GM18520 (cell line): ENCODE data around the gene GALE.
"Not testable (repeated sequence)": the region's sequence is repeated elsewhere in the genome, so short reads cannot be mapped to it uniquely, and the experiment has no call there.

Source experiments
- ATAC-seq: cut with Tn5 transposase; IDR thresholded peaks from one replicate; pipeline ENCODE4 v1.9.1; 2021; ENCODE audit not compliant: unreplicated experiment

GALE gene

GRCh38 chr1:23800400-23801337 is at the start of gene GALE:
Gene GALE, minus strand, starts transcription at chr1:23800754. Its CDS starts 1,747 bp downstream, at chr1:23799007.
- peak; percentile 68 for ATAC-seq

GRCh38 chr1:23848673-23849616 is 48.4 kb upstream of the GALE start:
- no peak for ATAC-seq

- not testable (repeated sequence) for ATAC-seq
Observed at GRCh38 chr1:23847482-23848095, 47.0 kb upstream of the GALE start.

- no peak for ATAC-seq
Observed at GRCh38 chr1:23845163-23845562, 44.6 kb upstream of the GALE start.

- ATAC-seq: no peak
Observed at GRCh38 chr1:23843644-23844043, 43.1 kb upstream of the GALE start.

GRCh38 chr1:23838401-23838866 is 37.9 kb upstream of the GALE start:
- ATAC-seq: no peak

GRCh38 chr1:23837908-23838307 is 37.4 kb upstream of the GALE start:
- ATAC-seq: no peak

- no peak for ATAC-seq
Observed at GRCh38 chr1:23836037-23836436, 35.5 kb upstream of the GALE start.

GRCh38 chr1:23834156-23834555 is 33.6 kb upstream of the GALE start:
- ATAC-seq: not testable (repeated sequence)

GRCh38 chr1:23827717-23828116 is 27.2 kb upstream of the GALE start:
- no peak for ATAC-seq

- not testable (repeated sequence) for ATAC-seq
Observed at GRCh38 chr1:23826590-23826989, 26.0 kb upstream of the GALE start.

- ATAC-seq: peak; percentile 49
Observed at GRCh38 chr1:23825762-23826522, 25.4 kb upstream of the GALE start.

GRCh38 chr1:23825076-23825761 is 24.7 kb upstream of the GALE start, which contains the start of gene HMGCL:
Gene HMGCL, minus strand, starts transcription at chr1:23825429. Its CDS starts 14 bp downstream, at chr1:23825415.
- ATAC-seq: peak; percentile 73

GRCh38 chr1:23824711-23825075 is 24.1 kb upstream of the GALE start:
- ATAC-seq: no peak

- ATAC-seq: no peak
Observed at GRCh38 chr1:23823767-23824166, 23.2 kb upstream of the GALE start.

- no peak for ATAC-seq
Observed at GRCh38 chr1:23817633-23818032, 17.1 kb upstream of the GALE start.

- no peak for ATAC-seq
Observed at GRCh38 chr1:23816906-23817305, 16.4 kb upstream of the GALE start.

GRCh38 chr1:23816361-23816760 is 15.8 kb upstream of the GALE start:
- ATAC-seq: no peak

- no peak for ATAC-seq
Observed at GRCh38 chr1:23814016-23814415, 13.5 kb upstream of the GALE start.
